Keratinocyte (primary cell): ENCODE measurements around the gene ERBB3. TPM values are rescaled to one million over a fixed set of nuclear protein-coding genes. Genes with fewer than 3 reads are reported as not detected.

Source experiments
- DNase-seq: peaks from one replicate; pipeline ENCODE4 v3.0.0-alpha.2; 2011; ENCODE audit warnings: low read depth, missing footprints, low spot score
- FAIRE-seq: peaks from 2 replicates; lab custom pipeline; 2011; peaks lifted over from hg19 to GRCh38; lab: Jason Lieb, UNC
- H2AFZ ChIP-seq: 2 replicates; pipeline ENCODE4 v1.6.0; 2012; ENCODE audit warnings: low read length, control low read depth, inconsistent platforms; ENCODE audit not compliant: control insufficient read depth
- H3K27ac ChIP-seq: 2 replicates; pipeline ENCODE4 v1.5.1; 2011; ENCODE audit warnings: low read length; ENCODE audit not compliant: control insufficient read depth, insufficient read depth
- H3K27me3 ChIP-seq: 3 replicates; pipeline ENCODE4 v1.6.0; 2011; ENCODE audit warnings: low read length; ENCODE audit not compliant: control insufficient read depth, insufficient read depth; ENCODE audit errors: extremely low read depth
- H3K36me3 ChIP-seq, 2 experiments: 2 replicates in 1 of 2; 3 replicates in 1 of 2; pipeline ENCODE4 v1.5.1; 2011; ENCODE audit warnings: low read length in 2 of 2, mild to moderate bottlenecking in 1 of 2; ENCODE audit not compliant: control insufficient read depth in 2 of 2, insufficient read depth in 2 of 2; ENCODE audit errors: extremely low read depth in 1 of 2
- H3K4me1 ChIP-seq: 3 replicates; pipeline ENCODE4 v1.5.1; 2011; ENCODE audit warnings: low read length; ENCODE audit not compliant: control insufficient read depth, insufficient read depth; ENCODE audit errors: extremely low read depth
- H3K4me2 ChIP-seq: 3 replicates; pipeline ENCODE4 v1.6.0; 2011; ENCODE audit warnings: low read depth, low read length; ENCODE audit not compliant: control insufficient read depth, insufficient read depth; ENCODE audit errors: extremely low read depth
- H3K4me3 ChIP-seq, 3 experiments: fragments of 200-600 bp in 1 of 3; sonication (generic) in 1 of 3; 2 replicates in 2 of 3; 3 replicates in 1 of 3; pipeline ENCODE4 v1.5.1; 2011 to 2016; ENCODE audit warnings: low read length in 3 of 3, mild to moderate bottlenecking in 3 of 3, control low read depth in 2 of 3, inconsistent platforms in 1 of 3, low read depth in 1 of 3, mixed read lengths in 1 of 3, mixed run types in 1 of 3, moderate library complexity in 1 of 3; ENCODE audit not compliant: control insufficient read depth in 2 of 3, insufficient read depth in 2 of 3; ENCODE audit errors: extremely low read depth in 1 of 3
- H3K79me2 ChIP-seq: 2 replicates; pipeline ENCODE4 v1.6.0; 2012; ENCODE audit warnings: low read length; ENCODE audit not compliant: control insufficient read depth, insufficient read depth
- H3K9ac ChIP-seq: 3 replicates; pipeline ENCODE4 v1.6.0; 2011; ENCODE audit warnings: low read length; ENCODE audit not compliant: control insufficient read depth, insufficient read depth; ENCODE audit errors: extremely low read depth
- H3K9me1 ChIP-seq: 3 replicates; pipeline ENCODE4 v1.6.0; 2011; ENCODE audit warnings: low read length; ENCODE audit not compliant: control insufficient read depth, insufficient read depth; ENCODE audit errors: extremely low read depth
- H3K9me3 ChIP-seq: 2 replicates; pipeline ENCODE4 v1.5.1; 2012; ENCODE audit warnings: low read depth, low read length; ENCODE audit not compliant: control insufficient read depth
- H4K20me1 ChIP-seq: 3 replicates; pipeline ENCODE4 v1.6.0; 2011; ENCODE audit warnings: low read length; ENCODE audit not compliant: control insufficient read depth, insufficient read depth; ENCODE audit errors: extremely low read depth
- CTCF ChIP-seq, 3 experiments: IDR thresholded peaks in 1 of 3; conservative IDR thresholded peaks in 1 of 3; optimal IDR thresholded peaks in 1 of 3; 2 replicates in 2 of 3; 3 replicates in 1 of 3; pipeline versions ENCODE3 to v1.5.1; 2011; ENCODE audit warnings: low read length in 3 of 3, mild to moderate bottlenecking in 3 of 3, moderate library complexity in 2 of 3, control low read depth in 1 of 3, inconsistent platforms in 1 of 3; ENCODE audit not compliant: insufficient read depth in 2 of 3; ENCODE audit errors: extremely low read depth in 1 of 3
- EZH2 ChIP-seq: IDR thresholded peaks from one replicate; pipeline ENCODE4 v1.6.1; 2012; ENCODE audit warnings: inconsistent platforms, mild to moderate bottlenecking, low read length, moderate library complexity
- dilution Hi-C: fragments of 300-500 bp; cut with MboI; formaldehyde crosslinking; loops from one replicate; pipeline ENCODE4 v1.7.0; 2020; ENCODE audit warnings: low sequenced_read_pairs; ENCODE audit not compliant: extremely low pct_ligation_motif_present
- polyA plus RNA-seq, 5 experiments: library from polyadenylated mRNA; depleted of rRNA in 3 of 5; stranded (reverse) in 3 of 5; stranded (forward) in 1 of 5; unstranded in 1 of 5; fragments of >200 nt; gene quantifications; 1 replicate in 1 of 5; 2 replicates in 3 of 5; 3 replicates in 1 of 5; pipeline versions ENCODE4 v1.2.1 to v1.2.3, GENCODE V29; 2011 to 2012; ENCODE audit warnings: missing spikeins in 2 of 5, low read depth in 1 of 5, low replicate concordance in 1 of 5

Gene ERBB3
- polyA plus RNA-seq, 1 donor (not counting 4 experiments of a cell fraction or from before 2014, with no cell fraction given): 16.4 TPM

GRCh38 chr12:56081393-56082347 lies 1.7 kb downstream of the ERBB3 start:
- Histone ChIP-seq H2AFZ (no peak overlapping the region), H3K36me3 (peaks cover 0 to 8% of the 10 kb centered on the region in 2 experiments), H3K9ac (no peak overlapping the region), H4K20me1 (no peaks in the 10 kb centered on the region), H3K4me3 (peak overlapping the region in 2 of 3 experiments; percentile 72 to 79), H3K27ac (no peak overlapping the region), H3K79me2 (no peaks in the 10 kb centered on the region), H3K4me1 (peaks cover 16% of the 10 kb centered on the region), H3K4me2 (peak overlapping the region; percentile 93), H3K27me3 (no peaks in the 10 kb centered on the region), H3K9me3 (no peaks in the 10 kb centered on the region), H3K9me1 (no peaks in the 10 kb centered on the region)
- dilution Hi-C loops: no loop called here
- DNase-seq: no peak
- no peak for FAIRE-seq
- no peak for TF ChIP-seq EZH2
- TF ChIP-seq CTCF (optimal IDR thresholded peaks at IDR 0.05 in 1 of 3, IDR thresholded peaks at IDR 0.05 in 1 of 3, conservative IDR thresholded peaks at IDR 0.05 in 1 of 3; ENCODE audit: extremely low read depth in 1 of 3, insufficient read depth in 2 of 3, low read length in 3 of 3): no peak

GRCh38 chr12:56082382-56082781 lies 2.4 kb downstream of the ERBB3 start:
- H3K9me3 ChIP-seq: no peaks in the 10 kb centered on the region
- H2AFZ ChIP-seq: no peak overlapping the region
- DNase-seq: no peak
- no peak for FAIRE-seq
- no peaks in the 10 kb centered on the region for H3K9me1 ChIP-seq
- H3K4me3 ChIP-seq: no peak overlapping the region
- peaks cover 2 to 9% of the 10 kb centered on the region in 2 experiments for H3K36me3 ChIP-seq
- peaks cover 16% of the 10 kb centered on the region for H3K4me1 ChIP-seq
- no peak overlapping the region for H3K9ac ChIP-seq
- H3K4me2 ChIP-seq: no peak overlapping the region
- TF ChIP-seq EZH2 (no peak), CTCF (optimal IDR thresholded peaks at IDR 0.05 in 1 of 3, IDR thresholded peaks at IDR 0.05 in 1 of 3, conservative IDR thresholded peaks at IDR 0.05 in 1 of 3; ENCODE audit: extremely low read depth in 1 of 3, insufficient read depth in 2 of 3, low read length in 3 of 3) (no peak)
- H3K27ac ChIP-seq: no peak overlapping the region
- H3K79me2 ChIP-seq: no peaks in the 10 kb centered on the region
- dilution Hi-C loops: no loop called here
- H3K27me3 ChIP-seq: no peaks in the 10 kb centered on the region
- no peaks in the 10 kb centered on the region for H4K20me1 ChIP-seq
